Right cardiac atrium (tissue), 5 donors: ENCODE data around the gene NINJ1. TPM values are rescaled to one million over a fixed set of nuclear protein-coding genes. Genes with fewer than 3 reads are reported as not detected.

Source experiments
- ATAC-seq, 2 donors: fragments of 200-7000 bp; cut with Tn5 transposase; one replicate each; pipeline versions ENCODE4 v1.8.0 to v1.9.1; 2020; ENCODE audit warnings: moderate library complexity in 2 of 2, mild to moderate bottlenecking in 1 of 2
- DNase-seq, 3 donors: peaks; one replicate each; pipeline ENCODE4 v3.0.0-alpha.2; 2020
- H3K27ac ChIP-seq: one replicate; pipeline ENCODE4 v1.5.1; 2013; ENCODE audit warnings: mild to moderate bottlenecking, low read length, control low read depth, moderate library complexity
- H3K27me3 ChIP-seq: one replicate; pipeline ENCODE4 v1.6.1; 2013; ENCODE audit not compliant: control insufficient read depth, insufficient read depth
- H3K4me1 ChIP-seq: one replicate; pipeline ENCODE4 v1.6.1; 2013; ENCODE audit warnings: low read length; ENCODE audit not compliant: control insufficient read depth, insufficient read depth
- H3K4me3 ChIP-seq: one replicate; pipeline ENCODE4 v1.5.1; 2013; ENCODE audit warnings: low read length, control low read depth
- H3K9me3 ChIP-seq: one replicate; pipeline ENCODE4 v1.6.1; 2013; ENCODE audit warnings: low read length; ENCODE audit not compliant: control insufficient read depth
- WGBS: extraction: QIAGEN DNeasy Blood & Tissue Kit; methylation state at CpG from one replicate; pipeline ENCODE4 v1.1.7; 2013; 5-methylcytosine and 5-hydroxymethylcytosine counted together
- intact Hi-C, 4 donors: fragments of 100-400 bp; cut with DNase I; formaldehyde crosslinking; loops; one replicate each; pipeline versions ENCODE4 v1.11.0 to v1.14.0; 2022 to 2023
- polyA plus RNA-seq: library from polyadenylated mRNA; stranded (reverse); fragments of 200-250 nt; gene quantifications from one replicate; pipeline ENCODE4 v1.2.3, GENCODE V29; 2013
- total RNA-seq, 4 donors: library from RNA; stranded (reverse); fragmentation: NEBNext Ultra II Directional; extraction: Animal tissue kit (Norgen Biotek cat#: 25700); gene quantifications; one replicate each; pipeline ENCODE4 v1.2.1, GENCODE V29; 2021
- donor health status: healthy with polysubstance abuse.
- donor health status: DM: no; HTN: yes; CAD: no.
- donor health status: DM: no; HTN: no; CAD: no.
- donor health status: DM: no; HTN: yes; CAD: no; lungs with severe emphysema.
- donor health status: DM: yes; HTN: yes; CAD: no.

The NINJ1 gene
- total and polyA plus RNA-seq, 5 donors = 42.9 to 96.2 (median 62.8) TPM

- Histone ChIP-seq H3K9me3 (no peaks in the 10 kb centered on the region), H3K27me3 (no peaks in the 10 kb centered on the region), H3K4me1 (no peaks in the 10 kb centered on the region), H3K4me3 (no peak overlapping the region), H3K27ac (no peak overlapping the region)
- DNase-seq (no peak), ATAC-seq (no peak)
- WGBS = 79% methylated on average over 20 of the region's 20 CpGs
- intact Hi-C loops = no loop called here
These were observed 38.8 kb upstream of the NINJ1 start for GRCh38 chr9:93172666-93173364.

- ATAC-seq (no peak), DNase-seq (no peak)
- no peak overlapping the region for H3K27ac ChIP-seq
- intact Hi-C loops = no loop called here
- 91% methylated on average over 8 of the region's 8 CpGs for WGBS
- H3K27me3 ChIP-seq = no peaks in the 10 kb centered on the region
- no peaks in the 10 kb centered on the region for H3K4me1 ChIP-seq
- no peak overlapping the region for H3K4me3 ChIP-seq
- no peaks in the 10 kb centered on the region for H3K9me3 ChIP-seq
These were observed 37.4 kb upstream of the NINJ1 start for GRCh38 chr9:93171261-93171990.

GRCh38 chr9:93170571-93170970 is 36.5 kb upstream of the NINJ1 start:
- WGBS = 81% methylated on average over 8 of the region's 8 CpGs
- H3K4me3 ChIP-seq = no peak overlapping the region
- H3K27me3 ChIP-seq = no peaks in the 10 kb centered on the region
- DNase-seq (peak in 1 of 3 donors; percentile 16), ATAC-seq (no peak)
- no peaks in the 10 kb centered on the region for H3K4me1 ChIP-seq
- no peak overlapping the region for H3K27ac ChIP-seq
- intact Hi-C loops = no loop called here
- H3K9me3 ChIP-seq = no peaks in the 10 kb centered on the region

- 95% methylated on average over 1 of the region's 1 CpG for WGBS
- Histone ChIP-seq H3K27me3 (no peaks in the 10 kb centered on the region), H3K4me3 (no peak overlapping the region), H3K27ac (no peak overlapping the region), H3K4me1 (no peaks in the 10 kb centered on the region), H3K9me3 (no peaks in the 10 kb centered on the region)
- no peak for DNase-seq
- ATAC-seq = no peak
- intact Hi-C loops = no loop called here
These were observed 35.4 kb upstream of the NINJ1 start for GRCh38 chr9:93169444-93169843.

- no peak overlapping the region for H3K4me3 ChIP-seq
- H3K27ac ChIP-seq = no peak overlapping the region
- H3K27me3 ChIP-seq = no peaks in the 10 kb centered on the region
- 77% methylated on average over 5 of the region's 5 CpGs for WGBS
- no peaks in the 10 kb centered on the region for H3K4me1 ChIP-seq
- intact Hi-C loops = no loop called here
- DNase-seq (peak in 1 of 3 donors; percentile 7), ATAC-seq (no peak)
- no peaks in the 10 kb centered on the region for H3K9me3 ChIP-seq
These were observed 34.5 kb upstream of the NINJ1 start for GRCh38 chr9:93168581-93168980.

- Histone ChIP-seq H3K4me1 (no peaks in the 10 kb centered on the region), H3K27me3 (no peaks in the 10 kb centered on the region), H3K4me3 (no peak overlapping the region), H3K9me3 (no peaks in the 10 kb centered on the region), H3K27ac (no peak overlapping the region)
- WGBS = 73% methylated on average over 4 of the region's 4 CpGs
- ATAC-seq = no peak
- intact Hi-C loops = no loop called here
- no peak for DNase-seq
These were observed 33.8 kb upstream of the NINJ1 start for GRCh38 chr9:93167838-93168237.

- intact Hi-C loops = no loop called here
- peak in 1 of 2 donors; percentile 18 for ATAC-seq
- H3K4me3 ChIP-seq = no peak overlapping the region
These were observed 33.1 kb upstream of the NINJ1 start for GRCh38 chr9:93167185-93167584.

GRCh38 chr9:93166699-93167098 is 32.6 kb upstream of the NINJ1 start:
- 68% methylated on average over 7 of the region's 7 CpGs for WGBS
- Histone ChIP-seq H3K4me1 (no peaks in the 10 kb centered on the region), H3K27me3 (no peaks in the 10 kb centered on the region), H3K9me3 (no peaks in the 10 kb centered on the region), H3K4me3 (no peak overlapping the region), H3K27ac (no peak overlapping the region)
- intact Hi-C loops = no loop called here
- DNase-seq (peak in 1 of 3 donors; percentile 26), ATAC-seq (peak; percentile 13 to 60)

More at GRCh38 chr9:93167185-93167584, 33.1 kb upstream of the NINJ1 start:
- Histone ChIP-seq H3K4me1 (no peaks in the 10 kb centered on the region), H3K9me3 (no peaks in the 10 kb centered on the region), H3K27ac (no peak overlapping the region), H3K27me3 (no peaks in the 10 kb centered on the region)
- peak in 1 of 3 donors; percentile 5 for DNase-seq
- WGBS = 83% methylated on average over 6 of the region's 6 CpGs

- H3K4me1 ChIP-seq = no peaks in the 10 kb centered on the region
- WGBS = 85% methylated on average over 13 of the region's 13 CpGs
These were observed 30.0 kb upstream of the NINJ1 start for GRCh38 chr9:93164085-93164484.

GRCh38 chr9:93161786-93162562 is 27.9 kb upstream of the NINJ1 start:
- H3K27me3 ChIP-seq = no peaks in the 10 kb centered on the region
- H3K9me3 ChIP-seq = no peaks in the 10 kb centered on the region
- 51% methylated on average over 11 of the region's 11 CpGs for WGBS
- H3K4me3 ChIP-seq = no peak overlapping the region
- intact Hi-C loops = loop anchor here in 2 of 4 donors (5.0 kb wide), 2 partner anchors 140 to 145 kb away; no protein-coding TSS in a partner anchor
- no peaks in the 10 kb centered on the region for H3K4me1 ChIP-seq
- ATAC-seq (peak; percentile 61 to 79), DNase-seq (no peak)
- H3K27ac ChIP-seq = peak overlapping the region; percentile 3

More at GRCh38 chr9:93164085-93164484, 30.0 kb upstream of the NINJ1 start:
- H3K9me3 ChIP-seq = no peaks in the 10 kb centered on the region
- no peaks in the 10 kb centered on the region for H3K27me3 ChIP-seq
- H3K4me3 ChIP-seq = no peak overlapping the region
- DNase-seq (no peak), ATAC-seq (no peak)
- no peak overlapping the region for H3K27ac ChIP-seq
- intact Hi-C loops = loop anchor here in 2 of 4 donors (5.0 kb wide), 2 partner anchors 138 to 143 kb away; no protein-coding TSS in a partner anchor
